ENCODE measurements around the gene AICDA.
"Not testable (repeated sequence)": the region's sequence is repeated elsewhere in the genome, so short reads cannot be mapped to it uniquely, and the experiment has no call there.

The AICDA gene

DNA sequence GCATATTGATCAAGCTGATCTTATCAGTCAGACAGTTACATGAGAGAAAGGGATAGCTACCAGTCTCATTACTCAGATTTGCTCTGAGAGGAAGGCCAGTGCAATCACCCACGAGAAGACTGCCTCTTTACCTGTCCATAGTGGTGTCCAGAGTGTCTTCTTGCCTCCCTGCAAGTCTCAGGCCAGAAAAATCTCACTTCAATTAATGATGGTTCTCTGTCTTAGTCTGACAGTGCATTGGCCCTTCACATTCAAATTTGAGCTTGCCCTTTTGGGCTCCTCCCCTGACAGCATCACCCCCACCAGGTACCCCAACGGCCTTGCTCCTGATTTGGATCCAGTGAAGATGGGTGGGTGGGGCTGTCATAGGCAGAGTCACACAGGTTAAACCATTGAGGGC is at the start of gene AICDA:
TSS of gene AICDA (minus strand) at position 231 of the 400 bp plus-strand sequence. CDS start at position 139, 92 bp downstream.
- no peak for DNase-seq

DNA sequence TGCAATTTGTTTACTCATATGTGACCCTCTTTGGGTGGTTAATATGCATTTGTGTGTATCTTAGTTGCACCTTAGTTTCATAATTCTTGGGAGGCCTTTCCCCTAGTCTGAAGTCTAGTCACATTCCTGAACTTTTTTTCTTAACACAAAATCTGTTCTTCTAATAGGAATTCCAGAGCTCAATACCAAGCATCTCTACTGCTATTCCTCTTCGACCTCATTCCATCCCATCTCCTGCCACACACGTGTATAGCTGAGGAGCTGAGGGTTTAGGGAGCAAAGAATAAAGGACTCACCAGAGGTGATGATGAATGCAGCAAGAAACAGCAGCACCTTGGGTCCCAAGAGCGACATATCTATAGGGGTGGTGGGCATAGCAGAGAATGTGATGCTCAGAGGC is 49.1 kb upstream of the AICDA start:
- DNase-seq: no peak

DNA sequence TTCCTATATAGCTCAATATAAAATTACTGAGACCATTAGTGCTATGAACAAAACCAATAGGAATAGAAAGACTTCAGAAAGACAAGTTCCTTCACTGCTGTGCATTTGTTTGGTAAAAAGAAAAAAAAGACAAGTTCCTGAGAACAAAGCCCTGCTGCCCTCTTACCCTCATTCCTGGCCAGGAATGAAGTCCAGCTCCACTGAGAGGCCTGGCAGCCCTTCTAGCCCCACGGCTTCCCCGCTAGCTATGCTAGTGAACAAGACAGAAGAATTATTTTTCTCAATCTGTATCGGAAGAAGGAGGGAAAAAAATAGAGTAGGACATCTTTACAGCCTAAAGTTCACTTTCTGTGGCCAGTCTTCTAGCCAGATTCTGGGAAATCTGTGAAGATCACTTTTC is 48.4 kb upstream of the AICDA start:
- DNase-seq: no peak

DNA sequence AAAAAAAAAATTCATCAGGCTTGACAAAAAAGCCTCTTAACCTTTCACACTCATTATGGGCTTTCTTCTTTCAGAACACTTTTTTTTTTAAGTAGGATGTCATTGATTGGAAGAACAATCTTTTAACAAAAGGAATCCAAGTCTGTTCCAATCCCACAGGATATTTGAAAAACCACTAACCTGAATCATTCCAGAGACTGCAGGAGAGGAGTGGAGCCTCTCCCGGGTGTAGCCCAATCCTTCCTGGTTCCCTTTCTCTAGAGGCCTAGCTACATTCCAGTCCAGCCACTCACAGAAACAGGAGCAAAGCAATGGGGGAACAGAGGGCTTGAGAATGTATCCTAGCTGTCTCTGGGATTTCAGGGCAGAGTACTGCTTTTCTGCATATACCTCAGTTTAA is 45.7 kb upstream of the AICDA start:
- no peak for DNase-seq

DNA sequence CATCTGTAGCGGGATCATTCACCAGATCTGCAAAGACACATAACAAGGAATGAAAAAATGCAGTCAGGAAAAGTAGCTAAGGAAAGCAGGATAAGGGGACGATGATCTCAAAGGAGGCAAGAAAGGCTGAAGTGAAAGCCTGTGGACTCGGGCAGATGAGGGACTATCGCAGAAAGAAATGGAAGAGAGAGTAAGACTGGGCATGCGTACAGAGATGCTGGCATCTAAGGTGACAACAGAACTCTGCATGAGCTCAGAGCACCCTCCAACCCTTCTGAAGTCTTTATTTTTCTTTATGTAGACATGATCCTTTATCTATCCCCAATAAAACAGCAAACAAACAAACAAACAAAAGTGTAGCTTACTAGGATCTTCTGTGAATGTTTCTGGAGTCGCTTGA is 42.8 kb upstream of the AICDA start:
- DNase-seq: no peak

DNA sequence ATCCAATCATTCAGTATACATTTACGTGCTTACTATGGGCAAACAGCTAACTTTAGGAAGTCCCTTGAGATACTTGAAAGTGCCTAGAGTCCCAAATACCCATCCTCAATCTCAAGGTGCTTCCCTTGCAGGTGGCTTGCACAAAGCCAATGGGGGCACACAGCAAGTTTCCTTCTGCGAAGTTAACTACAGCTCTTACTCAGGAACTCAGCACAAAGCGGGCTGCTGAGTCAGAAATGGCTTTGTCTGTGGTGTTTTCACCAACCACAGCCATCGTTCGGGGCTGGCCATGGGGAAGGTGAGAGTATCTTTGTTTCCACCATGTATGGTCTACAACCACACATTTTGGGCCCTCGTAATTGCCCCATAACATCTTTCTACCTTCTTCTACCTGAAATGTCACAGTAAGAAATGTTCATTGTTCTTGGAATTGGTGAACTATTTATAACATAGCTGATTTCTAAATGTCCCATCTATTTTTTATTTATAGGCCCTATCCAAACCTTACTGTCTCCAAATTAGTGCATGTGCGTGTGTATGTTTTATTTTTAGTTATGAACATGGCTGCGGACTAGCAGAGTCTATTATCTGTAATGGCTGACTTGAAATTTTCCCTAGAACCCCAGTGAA is 36.0 kb upstream of the AICDA start:
- DNase-seq: peak; percentile 78 to 86

DNA sequence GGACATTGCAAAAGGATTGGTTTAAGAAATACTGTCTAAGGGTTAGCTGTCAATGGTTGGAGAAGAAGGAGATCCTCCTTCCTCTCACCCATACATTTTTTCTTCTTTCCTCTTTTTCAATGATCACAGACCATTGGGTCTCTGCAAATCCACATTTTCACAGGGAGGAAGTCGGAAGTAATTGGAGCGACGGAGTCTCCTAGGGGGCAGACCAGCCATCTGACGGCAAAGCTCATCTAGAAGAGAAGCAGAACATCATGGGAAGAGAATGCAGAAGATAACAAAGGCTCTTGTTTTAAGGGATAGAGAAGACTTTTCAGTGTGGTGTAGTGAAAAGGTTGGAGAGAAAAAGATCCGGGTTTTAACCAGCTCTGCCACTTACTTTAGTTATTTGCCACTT is 35.3 kb upstream of the AICDA start:
- no peak for DNase-seq

DNA sequence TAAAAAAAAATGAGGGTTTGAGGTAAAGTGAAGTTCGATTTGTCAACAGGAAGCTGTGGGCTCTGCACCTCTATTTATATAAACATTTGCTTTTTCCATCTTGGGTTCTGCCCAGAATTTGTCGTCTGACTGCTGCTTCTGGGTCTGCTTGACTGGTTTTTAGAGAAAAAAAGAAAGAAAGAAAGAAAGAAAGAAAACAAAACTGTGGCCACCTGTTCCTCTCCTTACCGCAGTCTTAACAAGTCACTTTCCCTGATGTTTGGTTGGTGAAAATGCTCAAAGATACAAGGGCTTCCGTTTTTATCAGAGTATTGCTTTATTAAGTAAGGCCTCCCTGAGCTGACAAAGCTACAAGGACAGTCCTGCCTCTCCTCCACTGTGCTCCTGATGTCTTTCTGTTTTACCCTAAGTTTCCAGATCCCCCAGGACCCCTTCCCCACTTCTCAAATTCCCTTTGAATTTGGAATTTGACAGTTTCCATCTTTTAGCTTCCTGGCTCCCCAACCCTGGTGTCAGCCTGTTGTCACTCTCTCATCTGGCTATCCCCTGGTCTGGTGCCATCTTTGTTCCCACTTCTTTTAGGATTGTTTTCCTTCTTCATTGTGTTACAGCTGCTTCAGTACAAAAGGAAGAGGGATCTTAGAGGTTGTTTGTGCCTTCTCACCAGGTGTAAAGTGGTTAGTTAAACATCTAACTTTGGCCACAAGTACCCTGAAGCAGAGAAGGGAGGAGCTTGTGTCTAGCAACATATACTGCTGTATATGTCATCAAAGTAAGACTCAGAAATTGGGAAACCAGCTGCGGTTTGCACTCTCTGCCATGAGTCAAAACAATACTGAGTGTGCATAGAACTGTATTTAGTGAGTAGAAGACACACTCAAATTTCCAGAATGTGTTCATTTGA is 31.9 kb upstream of the AICDA start:
- peak; percentile 52 to 72 for DNase-seq

DNA sequence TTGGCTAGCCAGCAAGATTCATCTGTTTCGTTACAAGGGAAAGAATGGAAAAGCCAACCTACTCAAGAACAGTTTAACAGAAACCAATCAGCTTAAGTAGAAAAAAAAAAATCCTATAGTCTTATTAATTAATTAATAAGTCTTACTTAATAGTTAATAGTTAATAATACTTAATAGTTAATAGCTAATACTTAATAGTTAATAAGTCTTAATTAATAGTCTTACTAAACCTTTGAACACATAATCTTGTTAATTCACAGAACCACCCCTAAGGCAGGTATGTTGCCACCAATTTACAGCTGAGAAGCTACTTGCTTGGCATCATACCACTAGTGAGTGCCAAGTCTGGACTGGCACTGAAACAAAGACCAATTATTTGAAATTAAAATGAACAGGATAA is 30.1 kb upstream of the AICDA start:
- no peak for DNase-seq

DNA sequence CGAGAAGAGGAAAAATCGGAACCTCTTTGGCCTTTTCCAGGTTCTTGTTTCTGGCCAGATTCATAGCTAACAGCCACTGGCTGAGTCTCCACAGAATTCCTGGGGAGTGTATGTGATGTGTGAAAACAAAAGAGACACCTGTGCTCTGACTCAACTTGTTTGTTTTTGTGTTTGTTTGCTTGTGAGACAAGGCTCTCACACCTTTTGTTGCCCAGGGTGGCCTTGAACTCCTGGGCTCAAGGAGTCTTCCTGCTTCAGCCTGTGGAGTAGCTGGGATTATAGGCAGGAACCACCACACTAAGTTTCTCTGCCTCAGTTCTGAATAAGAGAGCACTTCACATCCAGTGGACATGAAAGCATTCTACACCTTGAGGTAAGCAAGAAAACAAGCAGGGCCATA is 27.3 kb upstream of the AICDA start:
- no peak for DNase-seq

DNA sequence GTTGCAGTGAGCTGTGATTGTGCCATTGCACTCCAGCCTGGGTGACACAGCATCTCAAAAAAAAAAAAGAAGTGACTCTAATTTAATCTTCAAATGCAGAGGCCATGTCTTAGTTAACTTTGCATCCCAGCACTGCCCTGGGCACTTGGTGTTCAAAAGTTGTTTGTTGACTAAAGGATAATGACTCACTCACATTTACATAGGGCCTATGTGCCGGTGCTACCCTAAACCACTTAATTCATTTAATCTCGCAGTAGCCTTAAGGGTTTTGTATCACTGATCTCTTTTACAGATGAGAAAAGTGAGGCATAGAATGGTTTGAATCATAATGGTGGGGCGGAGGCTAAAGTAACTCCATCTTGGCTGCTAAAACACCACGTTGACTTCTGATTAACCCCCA is 26.3 kb upstream of the AICDA start:
- DNase-seq: no peak

DNA sequence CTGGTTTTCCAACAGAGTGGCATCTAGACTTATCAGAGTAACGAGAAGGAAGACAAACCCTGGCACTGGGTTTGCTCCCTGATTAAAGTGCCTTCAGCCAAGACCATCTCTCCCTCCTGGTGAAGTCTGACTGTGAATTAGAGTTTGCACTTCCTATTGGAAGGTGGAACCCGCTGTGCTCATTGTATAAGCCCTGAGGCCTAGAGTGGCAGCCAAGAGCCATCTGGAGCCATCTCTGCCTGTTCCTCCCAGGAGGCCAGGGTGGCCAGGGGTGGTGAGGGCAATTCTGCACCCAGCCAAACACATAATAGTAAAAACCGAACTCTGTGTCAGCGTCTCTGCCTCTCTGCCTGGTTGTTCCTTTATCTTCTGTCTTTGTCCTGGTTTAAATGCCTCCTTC is 25.0 kb upstream of the AICDA start:
- DNase-seq: no peak

DNA sequence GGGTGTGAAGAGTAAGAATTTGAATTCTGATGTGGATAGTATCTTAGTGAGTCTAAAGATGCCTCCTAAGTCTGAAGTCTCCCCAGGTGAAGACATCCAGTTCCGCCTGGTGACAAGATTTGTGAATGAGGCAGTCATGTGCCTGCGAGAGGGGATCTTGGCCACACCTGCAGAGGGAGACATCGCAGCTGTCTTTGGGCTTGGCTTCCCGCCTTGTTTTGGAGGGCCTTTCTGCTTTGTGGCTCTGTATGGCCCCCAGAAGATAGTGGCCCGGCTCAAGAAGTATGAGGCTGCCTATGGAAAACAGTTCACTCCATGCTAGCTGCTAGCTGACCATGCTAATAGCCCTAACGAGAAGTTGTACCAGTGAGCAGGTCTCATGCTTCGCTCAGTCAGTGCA is 24.6 kb upstream of the AICDA start:
- DNase-seq: no peak

DNA sequence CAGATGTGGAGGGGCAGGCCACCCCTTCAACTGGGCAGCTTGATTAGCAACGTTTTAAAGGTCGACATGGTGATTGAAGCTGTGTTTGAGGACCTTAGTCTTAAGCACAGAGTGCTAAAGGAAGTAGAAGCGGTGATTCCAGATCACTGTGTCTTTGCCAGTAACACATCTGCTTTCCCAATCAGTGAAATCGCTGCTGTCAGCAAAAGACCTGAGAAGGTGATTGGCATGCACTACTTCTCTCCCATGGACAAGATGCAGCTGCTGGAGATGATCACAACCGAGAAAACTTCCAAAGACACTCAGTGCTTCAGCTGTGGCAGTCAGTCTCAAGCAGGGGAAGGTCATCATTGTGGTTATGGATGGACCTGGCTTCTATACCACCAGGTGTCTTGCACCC is 23.9 kb upstream of the AICDA start:
- DNase-seq: no peak

DNA sequence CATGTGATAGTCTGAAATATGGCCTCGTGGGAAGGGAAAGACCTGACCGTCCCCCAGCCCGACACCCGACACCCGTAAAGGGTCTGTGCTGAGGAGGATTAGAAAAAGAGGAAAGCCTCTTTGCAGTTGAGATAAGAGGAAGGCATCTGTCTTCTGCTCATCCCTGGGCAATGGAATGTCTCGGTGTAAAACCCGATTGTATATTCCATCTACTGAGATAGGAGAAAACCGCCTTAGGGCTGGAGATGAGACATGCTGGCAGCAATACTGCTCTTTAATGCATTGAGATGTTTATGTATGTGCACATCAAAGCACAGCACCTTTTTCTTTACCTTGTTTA is 23.3 kb upstream of the AICDA start:
- not testable (repeated sequence) for DNase-seq

DNA sequence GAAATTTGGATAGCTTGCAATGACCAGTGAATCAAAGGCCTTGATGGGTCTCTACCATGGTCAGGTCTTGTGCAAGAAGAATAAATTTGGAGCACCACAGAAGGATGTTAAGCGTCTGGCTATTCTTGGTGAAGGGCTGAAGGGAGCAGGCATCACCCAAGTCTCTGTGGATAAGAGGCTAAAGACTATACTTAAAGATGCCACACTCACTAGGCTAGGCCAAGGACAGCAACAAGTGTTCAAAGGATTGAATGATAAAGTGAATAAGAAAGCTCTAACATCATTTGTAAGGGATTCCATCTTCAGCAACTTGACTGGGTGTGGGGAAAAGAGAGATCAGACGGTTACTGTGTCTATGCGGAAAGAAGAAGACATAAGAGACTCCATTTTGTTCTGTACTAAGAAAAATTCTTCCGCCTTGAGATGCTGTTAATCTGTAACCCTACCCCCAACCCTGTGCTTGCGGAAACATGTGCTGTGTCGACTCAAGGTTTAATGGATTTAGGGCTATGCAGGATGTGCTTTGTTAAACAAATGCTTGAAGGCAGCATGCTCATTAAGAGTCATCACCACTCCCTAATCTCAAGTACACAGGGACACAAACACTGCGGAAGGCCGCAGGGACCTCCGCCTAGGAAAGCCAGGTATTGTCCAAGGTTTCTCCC is 22.8 kb upstream of the AICDA start:
- DNase-seq: not testable (repeated sequence)

DNA sequence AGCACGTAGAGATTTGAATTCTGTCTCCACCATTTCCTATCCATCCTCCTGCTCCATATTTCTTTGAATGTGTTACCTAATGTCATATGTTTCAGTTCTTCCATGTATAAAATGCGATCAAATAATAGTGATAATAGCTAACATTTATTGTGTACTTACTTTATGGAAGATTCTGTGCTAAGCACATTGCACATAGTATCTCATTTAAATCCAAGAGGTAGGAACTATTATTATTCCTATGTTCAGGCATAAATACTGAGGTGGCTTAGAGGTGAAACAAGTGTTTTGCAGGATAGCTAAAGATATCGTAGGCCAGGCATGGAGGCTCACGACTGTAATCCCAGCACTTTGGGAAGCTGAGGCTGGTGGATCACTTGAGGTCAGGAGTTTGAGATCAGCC is 17.5 kb upstream of the AICDA start:
- no peak for DNase-seq

DNA sequence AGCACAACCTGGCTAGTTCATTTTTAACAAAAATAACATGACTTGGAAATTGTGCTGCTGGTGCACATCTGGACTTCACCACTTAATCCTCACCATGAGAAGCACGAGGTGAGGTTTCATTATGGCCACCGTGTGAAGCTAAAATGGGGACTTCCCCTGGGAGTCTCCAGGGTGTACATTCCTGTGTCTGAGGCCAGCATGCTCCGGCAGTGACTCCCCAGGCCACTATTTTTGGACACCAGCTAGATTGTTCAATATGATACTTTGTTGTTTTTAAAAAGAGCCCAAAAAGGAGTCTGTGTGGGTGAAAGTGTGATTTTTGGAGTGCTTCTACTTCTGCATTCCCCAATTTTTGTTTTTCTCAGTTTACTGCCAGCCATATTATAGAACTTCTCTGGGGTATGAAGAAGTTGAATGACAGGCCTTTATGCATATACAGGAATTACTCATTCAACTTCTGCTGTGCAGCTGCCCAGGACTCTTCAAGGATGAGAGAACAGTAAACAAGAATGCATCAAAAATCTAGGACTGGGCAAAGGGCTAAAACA is 16.9 kb upstream of the AICDA start:
- DNase-seq: no peak

DNA sequence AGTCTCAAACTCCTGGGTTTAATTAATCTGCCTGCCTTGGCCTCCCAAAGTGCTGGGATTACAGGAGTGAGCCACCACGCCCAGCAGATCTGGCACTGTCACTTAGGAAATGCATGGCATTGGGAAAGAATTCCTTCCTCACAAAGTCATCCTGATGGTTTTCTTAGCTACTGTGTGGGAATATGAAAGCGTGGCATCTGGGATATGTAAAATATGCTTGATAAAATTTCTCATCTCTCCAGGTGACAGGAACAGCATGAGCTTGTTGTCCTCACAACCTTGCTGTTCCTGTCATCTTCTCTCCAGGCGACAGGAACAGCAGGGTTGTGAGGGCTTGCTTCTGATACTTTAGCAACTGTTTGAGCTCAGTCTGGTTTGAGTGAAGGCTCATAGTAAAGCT is 16.1 kb upstream of the AICDA start:
- no peak for DNase-seq

DNA sequence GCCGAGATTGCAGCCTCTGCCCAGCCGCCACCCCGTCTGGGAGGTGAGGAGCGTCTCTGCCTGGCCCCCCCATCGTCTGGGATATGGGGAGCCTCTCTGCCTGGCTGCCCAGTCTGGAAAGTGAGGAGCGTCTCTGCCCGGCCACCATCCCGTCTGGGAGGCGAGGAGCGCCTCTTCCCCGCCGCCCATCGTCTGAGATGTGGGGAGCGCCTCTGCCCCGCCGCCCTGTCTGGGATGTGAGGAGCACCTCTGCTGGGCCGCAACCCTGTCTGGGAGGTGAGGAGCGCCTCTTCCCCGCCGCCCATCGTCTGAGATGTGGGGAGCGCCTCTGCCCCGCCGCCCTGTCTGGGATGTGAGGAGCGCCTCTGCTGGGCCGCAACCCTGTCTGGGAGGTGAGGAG is 12.1 kb upstream of the AICDA start:
- DNase-seq: not testable (repeated sequence)

DNA sequence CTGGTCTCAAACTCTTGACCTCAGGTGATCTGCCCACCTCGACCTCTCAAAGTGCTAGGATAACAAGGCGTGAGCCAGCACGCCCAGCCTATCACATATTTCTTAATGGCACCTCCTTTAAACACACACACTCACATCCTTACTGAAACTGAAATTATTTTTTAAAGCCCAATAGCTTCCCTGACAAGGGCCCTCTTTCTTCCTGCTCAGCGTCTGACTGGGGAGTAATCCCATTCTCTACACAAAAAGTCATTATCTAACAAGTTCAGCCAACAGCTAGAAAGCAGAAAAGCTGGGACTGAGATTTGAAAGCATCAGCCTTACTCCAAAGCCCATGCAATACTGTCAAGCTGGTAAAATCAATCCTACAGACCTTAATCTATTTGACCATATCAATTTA is 10.0 kb upstream of the AICDA start:
- DNase-seq: no peak

DNA sequence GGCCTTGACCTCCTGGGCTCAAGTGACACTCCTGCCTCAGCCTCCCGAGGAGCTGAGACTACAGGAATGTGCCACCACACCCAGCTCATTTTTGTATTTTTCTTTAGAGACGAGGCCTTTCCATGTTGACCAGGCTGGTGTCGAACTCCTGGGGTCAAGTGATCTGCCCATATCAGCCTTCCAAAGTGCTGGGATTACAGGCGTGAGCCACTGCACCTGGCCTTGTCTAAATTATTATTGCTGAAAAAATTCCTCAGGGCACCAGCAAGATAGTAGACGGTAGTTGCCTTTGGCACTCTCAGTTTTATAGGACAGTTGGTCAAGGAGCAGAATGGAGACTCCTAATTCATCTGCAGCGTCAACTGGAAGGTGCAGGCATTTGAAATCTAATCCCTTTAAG is 2.5 kb upstream of the AICDA start:
- no peak for DNase-seq

DNA sequence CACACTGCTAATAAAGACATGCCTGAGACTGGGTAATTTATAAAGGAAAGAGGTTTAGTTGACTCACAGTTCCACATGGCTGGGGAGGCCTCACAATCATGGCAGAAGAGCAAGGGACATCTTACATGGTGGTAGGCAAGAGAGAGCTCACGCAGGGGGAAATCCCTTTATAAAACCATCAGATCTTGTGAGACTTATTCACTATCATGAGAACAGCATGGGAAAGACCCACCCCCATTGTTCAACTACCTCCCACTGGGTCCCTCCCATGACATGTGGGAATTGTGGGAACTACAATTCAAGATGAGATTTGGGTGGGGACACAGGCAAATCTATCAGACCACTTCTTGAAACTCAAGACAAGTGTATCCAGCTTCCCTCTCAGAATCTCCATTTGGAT is 1.2 kb upstream of the AICDA start:
- not testable (repeated sequence) for DNase-seq

DNA sequence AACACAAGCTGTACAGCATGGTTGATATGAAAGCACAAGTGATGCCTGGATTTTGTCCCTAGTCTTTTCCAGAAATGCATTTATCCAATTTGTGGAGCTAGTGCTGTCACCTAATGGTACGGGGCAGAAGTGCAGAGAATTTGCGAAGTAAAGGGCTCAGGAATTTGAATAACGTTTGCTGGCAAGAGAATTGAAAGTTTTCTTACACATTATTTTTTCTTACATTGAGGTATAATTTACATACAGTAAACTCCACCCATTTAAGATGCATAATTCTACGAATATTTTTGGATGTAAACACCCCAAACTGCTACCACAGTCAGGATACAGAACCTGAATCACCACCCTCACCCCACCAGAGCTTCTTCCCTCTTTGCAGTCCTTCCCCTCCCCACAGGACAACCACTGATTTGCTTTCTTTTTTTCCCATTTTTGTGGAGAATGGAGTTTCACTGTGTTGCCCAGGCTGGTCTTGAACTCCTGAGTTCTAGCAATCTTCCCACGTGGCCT is 3.5 kb downstream of the AICDA start:
- DNase-seq: peak in 1 of 2 experiments; percentile 22

Measured in activated CD4-positive, alpha-beta T cell treated with anti-CD3 and anti-CD28 coated beads, Interleukin-2, amount 50 U/mL, for 48 hours (primary cell).